Spleen (tissue), 7 donors: ENCODE data around the gene IL32.

Source experiments
- CTCF ChIP-seq, 11 experiments: fragments of 200-600 bp in 7 of 11; fragments of 450-650 bp in 4 of 11; sonication (generic) in 4 of 11; IDR thresholded peaks in 8 of 11; conservative IDR thresholded peaks in 3 of 11; 1 replicate in 7 of 11; 2 replicates in 4 of 11; pipeline versions ENCODE4 v1.4.0 to v1.8.0; 2016 to 2021; ENCODE audit warnings: antibody characterized with exemption in 11 of 11, inconsistent platforms in 4 of 11, mild to moderate bottlenecking in 1 of 11
- POLR2AphosphoS5 ChIP-seq, 3 donors: sonication (generic); formaldehyde crosslinking; IDR thresholded peaks; one replicate each; pipeline ENCODE4 v1.5.1; 2017; ENCODE audit warnings: antibody characterized with exemption in 3 of 3
- donor health status: DM: no; HTN: no; CAD: no; lungs with moderate emphysema.
- donor health status: DM: no; HTN: no; CAD: no.
- donor health status: DM: no; HTN: no; CAD: no.

- no peak for TF ChIP-seq CTCF (IDR thresholded peaks at IDR 0.05 in 8 of 11, conservative IDR thresholded peaks at IDR 0.05 in 3 of 11)
- no peak for TF ChIP-seq POLR2AphosphoS5 (IDR thresholded peaks at IDR 0.05)
These were observed 2.9 kb upstream of the IL32 start for GRCh38 chr16:3062553-3062952.
